Hypothalamus (tissue), 51 donors: ENCODE results near the gene COA1.
"Not testable (repeated sequence)": the region's sequence is repeated elsewhere in the genome, so short reads cannot be mapped to it uniquely, and the experiment has no call there.

ENCODE experiments used
- DNase-seq, 51 donors: peaks; one replicate each; lab custom pipeline; 2025; lab: John Stamatoyannopoulos, UW

The COA1 gene

GRCh38 chr7:43609097-43609496 lies 120.2 kb downstream of the COA1 start:
- no peak for DNase-seq

GRCh38 chr7:43604251-43604650 lies 125.1 kb downstream of the COA1 start:
- DNase-seq, result no peak

- no peak for DNase-seq
Measured at GRCh38 chr7:43602256-43602655, 127.1 kb downstream of the COA1 start.

- DNase-seq, result no peak
Measured at GRCh38 chr7:43600056-43600455, 129.3 kb downstream of the COA1 start.

- DNase-seq, result not testable (repeated sequence)
Measured at GRCh38 chr7:43596426-43596825, 132.9 kb downstream of the COA1 start.

GRCh38 chr7:43594020-43594419 lies 135.3 kb downstream of the COA1 start:
- no peak for DNase-seq

- no peak for DNase-seq
Measured at GRCh38 chr7:43593010-43593409, 136.3 kb downstream of the COA1 start.

GRCh38 chr7:43592326-43592725 lies 137.0 kb downstream of the COA1 start:
- no peak for DNase-seq

GRCh38 chr7:43591558-43592180 lies 137.7 kb downstream of the COA1 start:
- no peak for DNase-seq

- DNase-seq, result no peak
Measured at GRCh38 chr7:43590862-43591557, 138.3 kb downstream of the COA1 start.

- DNase-seq, result no peak
Measured at GRCh38 chr7:43589728-43590127, 139.6 kb downstream of the COA1 start.
